Smooth muscle cell (in vitro differentiated cells): ENCODE data around the gene NFXL1. TPM values are rescaled to one million over a fixed set of nuclear protein-coding genes. Genes with fewer than 3 reads are reported as not detected.

Source experiments
- DNase-seq: peaks from one replicate; lab custom pipeline; 2025; ENCODE audit not compliant: unreplicated experiment; lab: John Stamatoyannopoulos, UW
- H2AFZ ChIP-seq: fragments of 200-600 bp; sonication (generic); 2 replicates; pipeline ENCODE4 v1.6.0; 2016; ENCODE audit warnings: antibody characterized with exemption, low read depth, mild to moderate bottlenecking
- H3F3A ChIP-seq: fragments of 200-600 bp; sonication (generic); 2 replicates; pipeline ENCODE4 v1.6.0; 2017; ENCODE audit warnings: antibody characterized with exemption, low read depth
- H3K27ac ChIP-seq: fragments of 200-600 bp; sonication (generic); 2 replicates; pipeline ENCODE4 v1.5.1; 2016; ENCODE audit warnings: low read depth, mild to moderate bottlenecking
- H3K27me3 ChIP-seq: fragments of 200-600 bp; sonication (generic); 2 replicates; pipeline ENCODE4 v1.6.1; 2016; ENCODE audit warnings: low read depth, mild to moderate bottlenecking
- H3K36me3 ChIP-seq: fragments of 200-600 bp; sonication (generic); 2 replicates; pipeline ENCODE4 v1.5.1; 2016; ENCODE audit warnings: low read depth
- H3K4me1 ChIP-seq: fragments of 200-600 bp; sonication (generic); 2 replicates; pipeline ENCODE4 v1.5.1; 2016; ENCODE audit warnings: low read depth
- H3K4me2 ChIP-seq: fragments of 200-600 bp; sonication (generic); 2 replicates; pipeline ENCODE4 v1.6.0; 2016; ENCODE audit warnings: mild to moderate bottlenecking
- H3K4me3 ChIP-seq: fragments of 200-600 bp; sonication (generic); 2 replicates; pipeline ENCODE4 v1.5.1; 2016; ENCODE audit warnings: mild to moderate bottlenecking
- H3K79me2 ChIP-seq: fragments of 200-600 bp; sonication (generic); 2 replicates; pipeline ENCODE4 v1.6.0; 2016; ENCODE audit warnings: low read depth, mild to moderate bottlenecking
- H3K9ac ChIP-seq: fragments of 200-600 bp; sonication (generic); 2 replicates; pipeline ENCODE4 v1.6.0; 2016; ENCODE audit warnings: low read depth
- H3K9me3 ChIP-seq: fragments of 200-600 bp; sonication (generic); replicated peaks from 2 replicates; pipeline ENCODE4 v1.5.1; 2016; ENCODE audit warnings: low read depth
- H4K20me1 ChIP-seq: fragments of 200-600 bp; sonication (generic); 2 replicates; pipeline ENCODE4 v1.6.0; 2016; ENCODE audit warnings: low read depth
- WGBS: methylation state at CpG from one replicate; pipeline ENCODE4 v1.1.7; 2016; ENCODE audit warnings: low lambda C conversion rate; 5-methylcytosine and 5-hydroxymethylcytosine counted together
- polyA plus RNA-seq: library from polyadenylated mRNA; unstranded; fragments of >200 nt; fragmentation: Nextera tagmentation; extraction: Ambion mirVana; gene quantifications from 2 replicates; pipeline ENCODE4 v1.2.1, GENCODE V29; 2016
- total RNA-seq: library from RNA; depleted of rRNA; stranded (reverse); fragments of >200 nt; gene quantifications from 2 replicates; pipeline ENCODE4 v1.2.3, GENCODE V29; 2014
- TF ChIP-seq, protein P1 (sequence below): fragments of 200-600 bp; sonication (generic); IDR thresholded peaks from 2 replicates; pipeline ENCODE4 v1.5.1; 2017; ENCODE audit warnings: borderline replicate concordance, mild to moderate bottlenecking, antibody characterized with exemption; ENCODE audit not compliant: insufficient read depth, poor library complexity, severe bottlenecking

Gene NFXL1
- total and polyA plus RNA-seq, 2 experiments from 2014 or later = 6.5 to 14.7 TPM

DNA sequence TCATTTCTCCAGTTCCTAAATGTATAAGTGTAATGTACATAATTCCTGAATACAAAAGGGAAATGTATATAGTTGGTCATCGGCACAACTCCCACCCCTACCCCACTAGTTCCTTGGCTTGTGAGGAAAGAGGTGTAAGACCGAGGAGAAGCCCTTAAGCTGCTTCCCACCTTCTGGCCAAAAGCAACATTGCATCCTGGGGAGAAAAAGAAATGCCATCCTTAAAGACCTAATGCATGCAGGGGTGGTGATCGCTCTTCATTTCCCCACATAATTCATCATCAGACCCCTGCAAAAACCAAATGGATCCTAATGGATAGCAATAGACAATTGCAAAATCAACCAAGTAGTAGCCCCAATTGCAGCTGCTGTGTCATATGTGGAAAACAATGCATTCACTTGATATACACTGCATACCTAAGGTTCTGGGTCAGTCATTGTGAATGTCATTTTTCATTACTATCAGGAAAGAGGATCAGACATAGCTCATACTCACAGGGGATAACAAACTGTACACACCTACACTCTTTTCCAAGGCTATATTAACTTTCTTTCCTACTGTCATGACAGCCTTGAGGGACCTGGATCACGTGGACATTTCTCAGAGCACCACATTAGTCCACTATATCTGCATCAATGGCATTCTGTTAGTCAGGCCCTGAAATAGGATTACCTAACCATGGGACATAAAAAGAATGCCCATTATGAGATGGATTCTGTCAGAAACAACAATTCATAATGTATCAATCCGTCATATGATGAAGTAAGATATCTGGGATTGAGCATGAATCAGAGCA, 31.7 kb upstream of the NFXL1 start:
- Histone ChIP-seq H3K4me1 (peaks cover 8% of the 10 kb centered on the region), H3K4me3 (no peak overlapping the region), H3K9ac (no peak overlapping the region), H3F3A (no peaks in the 10 kb centered on the region), H4K20me1 (no peaks in the 10 kb centered on the region), H3K9me3 (no peaks in the 10 kb centered on the region), H3K36me3 (no peaks in the 10 kb centered on the region), H3K27ac (no peak overlapping the region), H2AFZ (no peak overlapping the region), H3K27me3 (no peaks in the 10 kb centered on the region), H3K79me2 (no peaks in the 10 kb centered on the region), H3K4me2 (no peak overlapping the region)
- 83% methylated on average over 5 of the region's 5 CpGs for WGBS
- TF ChIP-seq, protein P1, sequence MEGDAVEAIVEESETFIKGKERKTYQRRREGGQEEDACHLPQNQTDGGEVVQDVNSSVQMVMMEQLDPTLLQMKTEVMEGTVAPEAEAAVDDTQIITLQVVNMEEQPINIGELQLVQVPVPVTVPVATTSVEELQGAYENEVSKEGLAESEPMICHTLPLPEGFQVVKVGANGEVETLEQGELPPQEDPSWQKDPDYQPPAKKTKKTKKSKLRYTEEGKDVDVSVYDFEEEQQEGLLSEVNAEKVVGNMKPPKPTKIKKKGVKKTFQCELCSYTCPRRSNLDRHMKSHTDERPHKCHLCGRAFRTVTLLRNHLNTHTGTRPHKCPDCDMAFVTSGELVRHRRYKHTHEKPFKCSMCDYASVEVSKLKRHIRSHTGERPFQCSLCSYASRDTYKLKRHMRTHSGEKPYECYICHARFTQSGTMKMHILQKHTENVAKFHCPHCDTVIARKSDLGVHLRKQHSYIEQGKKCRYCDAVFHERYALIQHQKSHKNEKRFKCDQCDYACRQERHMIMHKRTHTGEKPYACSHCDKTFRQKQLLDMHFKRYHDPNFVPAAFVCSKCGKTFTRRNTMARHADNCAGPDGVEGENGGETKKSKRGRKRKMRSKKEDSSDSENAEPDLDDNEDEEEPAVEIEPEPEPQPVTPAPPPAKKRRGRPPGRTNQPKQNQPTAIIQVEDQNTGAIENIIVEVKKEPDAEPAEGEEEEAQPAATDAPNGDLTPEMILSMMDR = no peak
- no peak for DNase-seq

DNA sequence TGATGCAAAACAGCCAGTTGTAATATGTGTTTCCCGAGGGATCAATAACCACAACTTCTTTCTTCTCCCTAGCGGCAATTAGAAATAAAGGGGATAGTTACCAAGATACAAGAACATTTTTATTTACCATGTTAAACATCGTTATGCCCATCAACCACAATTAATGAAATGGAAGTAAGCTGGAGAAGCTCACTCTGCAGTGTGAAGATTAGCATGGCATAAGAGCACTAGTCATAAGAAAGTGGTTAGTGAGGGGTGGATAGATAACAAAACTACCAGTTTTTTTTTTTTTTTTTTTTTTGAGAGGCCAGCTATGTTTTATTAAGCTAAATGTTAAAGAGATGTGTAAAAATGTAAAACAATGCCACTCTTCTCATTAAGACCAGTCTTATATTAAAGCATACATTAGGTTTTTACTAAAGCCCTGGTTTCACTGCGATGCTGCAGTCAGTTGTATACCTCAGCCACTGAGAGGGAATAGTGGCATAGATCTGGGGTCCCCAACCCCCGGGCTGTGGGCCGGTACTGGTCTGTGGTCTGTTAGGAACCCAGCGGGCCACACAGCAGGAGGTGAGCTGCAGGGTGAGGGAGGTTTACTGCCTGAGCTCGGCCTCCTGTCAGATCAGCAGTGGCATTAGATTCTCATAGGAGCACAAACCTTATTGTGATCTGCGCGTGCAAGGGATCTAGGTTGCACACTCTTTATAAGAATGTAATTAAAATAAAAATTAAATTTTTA, 27.9 kb upstream of the NFXL1 start:
- no peaks in the 10 kb centered on the region for H3F3A ChIP-seq
- no peaks in the 10 kb centered on the region for H3K36me3 ChIP-seq
- DNase-seq = no peak
- H2AFZ ChIP-seq = no peak overlapping the region
- no peak overlapping the region for H3K9ac ChIP-seq
- H3K9me3 ChIP-seq = no peaks in the 10 kb centered on the region
- no peaks in the 10 kb centered on the region for H4K20me1 ChIP-seq
- TF ChIP-seq, protein P1 = no peak
- H3K27me3 ChIP-seq = peaks cover 4% of the 10 kb centered on the region
- no peak overlapping the region for H3K27ac ChIP-seq
- H3K79me2 ChIP-seq = no peaks in the 10 kb centered on the region
- H3K4me1 ChIP-seq = peaks cover 8% of the 10 kb centered on the region
- no peak overlapping the region for H3K4me2 ChIP-seq
- no peak overlapping the region for H3K4me3 ChIP-seq
- WGBS = 83% methylated on average over 10 of the region's 10 CpGs

DNA sequence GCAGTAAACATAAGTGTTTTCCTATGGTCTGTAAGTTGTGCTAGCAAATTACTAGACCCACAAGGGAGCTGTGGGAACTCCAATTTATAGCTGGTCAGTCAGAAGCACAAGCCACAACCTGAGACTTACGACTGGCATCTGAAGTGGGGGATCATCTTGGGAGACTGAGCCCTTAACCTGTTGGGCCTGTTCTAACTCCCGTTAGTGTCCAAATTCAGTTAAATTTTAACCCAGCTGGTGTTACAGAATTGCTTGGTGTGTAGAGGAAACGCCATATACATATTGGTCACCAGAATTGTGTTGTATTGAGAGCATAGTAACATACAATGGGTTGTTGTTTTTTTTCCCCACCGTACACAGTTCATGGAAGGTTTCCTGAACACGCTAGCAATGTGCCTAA, 25.1 kb upstream of the NFXL1 start:
- Histone ChIP-seq H2AFZ (no peak overlapping the region), H3F3A (no peaks in the 10 kb centered on the region), H3K36me3 (no peaks in the 10 kb centered on the region), H3K79me2 (no peaks in the 10 kb centered on the region), H3K27me3 (peaks cover 4% of the 10 kb centered on the region), H3K4me1 (peaks cover 8% of the 10 kb centered on the region), H3K9me3 (no peaks in the 10 kb centered on the region), H3K4me2 (no peak overlapping the region), H3K27ac (no peak overlapping the region), H4K20me1 (no peaks in the 10 kb centered on the region), H3K9ac (no peak overlapping the region), H3K4me3 (no peak overlapping the region)
- DNase-seq = no peak
- 88% methylated on average over 5 of the region's 5 CpGs for WGBS
- TF ChIP-seq, protein P1 = no peak
